ENCODE results near the gene LARGE1.

LARGE1 gene

GRCh38 chr22:33909911-33910310 is 10.4 kb downstream of the LARGE1 start:
- no peak for DNase-seq

DNA sequence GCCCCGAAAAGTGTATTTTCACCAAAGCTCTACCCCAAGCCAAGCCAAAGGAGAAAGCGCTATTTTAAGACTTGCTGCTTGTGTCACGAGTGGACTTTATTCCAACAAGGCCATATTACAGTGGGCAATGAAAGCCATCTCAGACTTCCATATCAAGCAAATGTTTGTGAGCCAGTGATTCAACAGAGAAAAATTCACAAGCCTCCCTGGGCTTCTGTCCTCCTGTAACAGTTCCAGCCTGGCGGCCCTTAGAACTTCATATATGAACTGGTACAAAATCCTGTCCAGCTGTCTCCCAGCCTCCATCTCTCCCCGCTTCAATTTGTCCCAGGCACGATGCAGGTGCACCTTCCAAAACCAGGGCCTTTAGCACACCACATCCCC is 11.2 kb downstream of the LARGE1 start:
- DNase-seq, result no peak

DNA sequence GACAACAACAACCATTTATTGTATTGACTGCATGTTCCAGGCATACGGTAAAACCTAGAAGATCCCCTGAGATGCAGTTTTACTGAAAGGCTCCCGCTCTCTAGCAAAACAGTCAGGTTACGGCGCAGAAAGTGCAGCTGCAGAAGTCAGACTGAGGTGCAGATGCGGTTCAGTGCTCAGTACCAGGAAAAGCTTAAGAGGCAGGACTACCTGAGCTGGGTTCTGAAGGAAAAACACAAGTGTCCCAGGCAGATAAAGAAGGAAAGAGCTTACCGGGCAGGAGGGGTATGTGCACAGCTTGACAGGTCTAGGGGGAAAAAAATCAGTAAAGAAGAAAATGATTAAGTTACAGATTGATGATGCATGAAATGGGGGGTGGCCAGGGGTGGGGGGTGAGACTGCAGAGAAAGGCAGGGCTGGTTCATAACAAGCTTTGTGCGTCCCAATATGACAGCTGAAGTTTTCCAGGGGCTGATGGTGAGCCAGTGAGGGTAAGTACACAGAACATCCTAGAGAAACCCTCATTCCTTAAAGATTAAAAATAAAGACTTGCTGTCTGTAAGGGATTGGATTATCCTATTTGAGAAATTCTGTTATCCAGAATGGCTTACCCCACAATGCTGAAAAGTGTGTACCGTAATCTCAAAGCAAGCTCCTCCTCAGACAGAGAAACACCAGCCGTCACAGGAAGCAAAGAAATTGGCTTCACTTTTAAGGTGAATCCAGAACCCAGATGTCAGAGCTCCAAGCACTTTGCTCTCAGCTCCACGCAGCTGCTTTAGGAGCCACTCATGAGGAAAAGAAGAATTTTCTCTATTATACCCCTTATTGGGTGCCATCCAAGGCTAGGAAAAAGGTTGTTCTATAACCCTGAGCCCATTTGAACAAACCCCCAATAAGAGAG is 11.9 kb downstream of the LARGE1 start:
- no peak for DNase-seq

- DNase-seq, result no peak
Measured at GRCh38 chr22:33906954-33907353, 13.3 kb downstream of the LARGE1 start.

DNA sequence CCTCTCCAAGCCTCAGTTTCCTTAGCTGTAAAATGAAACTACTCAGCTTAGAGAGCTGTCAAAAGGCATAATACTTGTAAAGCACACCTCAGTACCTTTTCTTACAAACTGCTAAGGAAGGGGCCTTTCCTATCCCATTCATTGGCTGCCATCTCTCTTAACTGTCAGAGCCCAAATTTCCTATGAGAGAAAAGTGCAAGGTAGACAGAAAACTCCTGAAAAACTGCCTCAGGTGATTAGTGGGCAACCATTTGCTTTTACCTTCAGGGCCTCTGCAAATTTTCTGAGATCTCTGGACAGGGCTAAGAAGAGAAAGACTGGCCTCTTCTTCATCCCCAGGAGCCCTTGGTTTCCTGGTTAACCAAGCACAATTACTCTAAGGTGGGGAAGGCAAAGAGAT is 13.8 kb downstream of the LARGE1 start:
- DNase-seq, result no peak

- no peak for DNase-seq
Measured at GRCh38 chr22:33903012-33903411, 17.3 kb downstream of the LARGE1 start.

DNA sequence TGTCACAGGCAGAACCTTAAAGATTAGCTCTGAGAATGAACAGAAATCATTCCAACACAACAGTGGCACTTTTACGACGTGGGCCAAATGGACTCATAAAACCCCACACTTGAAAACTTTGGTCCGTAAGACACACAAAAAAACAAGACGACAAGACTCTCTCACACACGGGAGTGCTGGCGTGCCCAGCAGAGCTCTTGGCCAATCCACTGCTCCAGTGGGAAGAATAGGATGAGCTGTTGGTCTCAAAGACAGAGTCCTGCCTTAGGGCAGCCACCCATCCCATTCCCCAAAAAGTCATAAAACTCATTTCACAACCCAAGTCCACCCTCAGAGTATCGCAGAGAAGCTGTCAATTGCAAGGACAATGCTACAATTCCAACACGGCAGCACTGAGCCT is 18.2 kb downstream of the LARGE1 start:
- DNase-seq, result no peak

DNA sequence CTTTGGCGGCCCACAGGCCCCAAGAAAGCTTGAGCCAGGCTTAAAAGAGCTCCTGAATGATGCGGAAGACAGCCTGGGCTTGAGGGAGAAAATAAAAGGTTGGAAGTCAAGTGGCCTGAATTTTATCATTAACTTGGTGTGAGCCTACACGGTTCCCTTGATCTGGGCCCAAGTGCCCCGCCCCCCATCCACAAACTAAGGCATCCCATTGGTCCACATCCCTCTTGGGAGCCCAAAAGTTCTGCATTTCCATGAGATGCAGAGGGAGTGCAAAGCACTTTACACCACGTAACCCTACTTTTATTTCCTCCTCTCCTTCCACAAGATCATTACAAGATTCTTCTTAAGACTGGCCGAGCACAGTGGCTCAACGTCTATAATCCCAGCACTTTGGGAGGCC is 22.2 kb downstream of the LARGE1 start:
- DNase-seq, result no peak

DNA sequence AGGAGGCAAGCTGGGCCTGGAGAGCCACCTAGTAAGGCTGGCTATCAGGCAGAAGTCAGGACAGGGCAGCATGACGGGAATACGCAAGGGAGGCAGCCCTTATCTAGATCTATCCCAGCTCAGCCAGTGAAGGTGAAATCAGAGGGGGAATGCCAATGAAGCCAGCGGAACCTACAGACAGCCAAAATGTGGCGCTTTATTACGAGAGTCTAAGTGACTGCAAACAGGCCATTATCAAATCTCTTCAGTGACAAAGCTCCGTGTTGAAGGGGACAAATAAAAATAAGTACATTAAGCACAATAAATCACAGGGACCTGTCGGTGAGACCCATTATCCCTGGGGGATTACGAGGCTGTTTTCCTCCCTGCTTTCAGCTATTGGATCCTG is 22.8 kb downstream of the LARGE1 start:
- DNase-seq, result no peak

DNA sequence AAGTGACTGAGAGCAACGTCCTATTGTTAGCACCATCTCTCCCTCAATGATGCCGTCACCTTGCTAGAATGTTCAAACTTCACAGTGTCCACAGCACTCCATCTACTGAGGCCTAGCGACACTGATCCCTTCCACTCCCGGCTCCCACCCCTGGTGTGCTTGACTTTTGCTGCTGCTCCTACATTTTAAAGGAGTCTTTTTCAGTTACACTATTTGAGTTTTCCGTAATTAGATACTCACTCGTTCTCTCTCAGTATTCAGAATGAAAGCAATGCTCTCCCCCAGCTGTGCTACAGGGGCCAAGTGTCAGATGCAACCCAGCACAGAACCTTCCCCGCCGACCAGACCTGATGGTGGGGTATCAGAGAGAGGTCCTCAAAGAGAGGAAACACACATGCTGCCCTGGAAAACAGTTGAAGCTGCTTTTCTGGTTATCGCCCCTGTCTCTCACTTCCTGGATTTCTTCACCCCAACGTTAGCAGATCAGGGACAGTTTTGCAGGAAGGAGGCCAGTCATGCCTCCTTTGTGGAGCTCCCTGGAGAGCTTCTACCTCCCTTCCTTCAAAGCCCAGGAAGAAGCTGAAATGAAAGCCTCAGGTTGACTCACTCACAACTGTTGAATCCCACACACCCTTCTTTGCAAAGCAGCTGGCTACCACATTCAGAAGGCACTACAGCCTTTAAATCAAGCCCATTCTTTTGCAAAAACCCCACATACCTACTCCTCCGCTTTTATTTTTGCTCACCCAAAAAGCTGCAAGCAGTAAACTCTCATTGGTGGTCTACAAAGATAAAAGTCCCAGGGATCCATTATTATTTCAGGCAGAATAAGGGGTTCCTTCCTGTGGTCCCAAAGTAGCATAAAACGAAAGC is 23.5 kb downstream of the LARGE1 start:
- no peak for DNase-seq

GRCh38 chr22:33896154-33896553 is 24.1 kb downstream of the LARGE1 start:
- no peak for DNase-seq

DNA sequence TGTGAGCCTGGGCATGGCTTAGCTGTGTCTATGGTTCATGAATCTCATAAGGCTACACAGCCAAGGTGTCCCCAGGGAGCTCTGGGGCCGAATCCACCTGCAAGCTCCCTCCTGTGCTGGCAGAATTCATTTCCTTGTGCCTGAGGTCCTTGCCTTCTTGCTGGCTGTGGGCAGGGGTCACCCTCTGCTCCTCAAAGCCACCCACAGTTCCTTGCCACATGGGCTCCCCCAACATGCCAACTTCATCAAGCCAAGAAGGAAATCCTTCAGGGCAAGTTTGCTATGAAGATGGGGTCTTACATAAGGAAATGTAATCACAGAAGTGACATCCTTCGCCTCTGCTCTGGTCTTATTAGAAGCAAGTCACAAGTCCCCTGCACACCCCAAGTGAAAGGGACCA is 24.8 kb downstream of the LARGE1 start:
- no peak for DNase-seq

GRCh38 chr22:33894515-33894914 is 25.8 kb downstream of the LARGE1 start:
- no peak for DNase-seq

DNA sequence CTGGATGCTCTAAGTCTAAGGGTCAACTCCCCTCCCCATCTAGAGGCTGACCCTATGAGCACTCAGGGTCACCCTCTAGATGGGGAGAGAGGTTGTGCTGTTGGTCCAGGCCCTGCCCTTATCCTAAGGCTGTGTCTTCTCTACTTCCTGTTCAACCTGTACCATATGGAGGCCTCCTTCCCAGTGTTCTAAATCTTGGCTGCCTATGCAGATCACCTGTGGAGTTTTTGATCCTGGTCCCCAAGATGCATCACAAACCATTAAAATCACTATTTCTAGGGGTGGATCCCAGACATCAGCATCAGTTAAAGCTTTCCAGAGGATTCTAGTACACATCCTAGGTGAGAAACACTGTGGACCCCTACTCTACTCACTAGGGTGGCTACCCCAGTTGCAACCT is 26.2 kb downstream of the LARGE1 start:
- DNase-seq, result no peak

GRCh38 chr22:33893512-33893911 is 26.8 kb downstream of the LARGE1 start:
- DNase-seq, result no peak

- no peak for DNase-seq
Measured at GRCh38 chr22:33891992-33892391, 28.3 kb downstream of the LARGE1 start.

- no peak for DNase-seq
Measured at GRCh38 chr22:33891455-33891854, 28.8 kb downstream of the LARGE1 start.

GRCh38 chr22:33889748-33890147 is 30.5 kb downstream of the LARGE1 start:
- no peak for DNase-seq

GRCh38 chr22:33888821-33889220 is 31.5 kb downstream of the LARGE1 start:
- no peak for DNase-seq

- no peak for DNase-seq
Measured at GRCh38 chr22:33887173-33887572, 33.1 kb downstream of the LARGE1 start.

DNA sequence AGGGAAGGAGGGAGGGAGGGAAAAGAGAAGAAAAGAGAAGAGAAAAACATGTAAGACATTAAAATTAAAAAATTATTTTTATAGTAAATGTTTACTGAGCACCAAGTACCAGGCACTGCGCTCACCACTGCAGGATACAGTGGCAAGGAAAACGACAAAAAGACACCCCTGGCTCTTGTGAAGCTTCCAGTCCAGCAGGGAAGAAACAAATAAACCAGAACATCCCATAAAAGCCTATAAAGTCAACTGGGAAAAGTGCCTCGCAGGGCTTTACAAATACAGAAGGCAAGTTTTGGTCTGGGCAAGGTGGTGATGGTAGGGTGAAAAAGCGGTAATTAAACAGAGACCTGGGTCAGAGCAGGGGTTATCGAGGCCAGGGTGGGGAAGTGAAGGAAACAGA is 33.6 kb downstream of the LARGE1 start:
- no peak for DNase-seq

DNA sequence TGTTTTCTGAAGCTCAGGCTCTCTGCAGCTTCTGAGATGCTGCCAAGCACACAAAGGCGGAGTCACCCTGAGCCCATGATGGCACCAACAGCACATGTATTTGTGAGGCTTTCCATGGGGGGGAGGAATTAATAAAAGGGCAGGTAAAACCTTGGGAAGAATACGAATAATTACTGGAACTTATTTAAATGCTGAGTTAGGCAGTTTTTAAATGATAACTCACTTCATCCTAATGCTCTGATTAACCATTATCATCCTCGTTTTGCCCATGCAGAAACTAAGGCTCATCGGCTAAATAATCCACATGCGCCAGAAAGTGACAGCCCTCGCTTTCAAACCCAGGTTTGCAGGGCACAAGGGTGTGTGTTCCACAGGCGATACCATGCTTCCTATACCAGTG is 35.4 kb downstream of the LARGE1 start:
- no peak for DNase-seq

DNA sequence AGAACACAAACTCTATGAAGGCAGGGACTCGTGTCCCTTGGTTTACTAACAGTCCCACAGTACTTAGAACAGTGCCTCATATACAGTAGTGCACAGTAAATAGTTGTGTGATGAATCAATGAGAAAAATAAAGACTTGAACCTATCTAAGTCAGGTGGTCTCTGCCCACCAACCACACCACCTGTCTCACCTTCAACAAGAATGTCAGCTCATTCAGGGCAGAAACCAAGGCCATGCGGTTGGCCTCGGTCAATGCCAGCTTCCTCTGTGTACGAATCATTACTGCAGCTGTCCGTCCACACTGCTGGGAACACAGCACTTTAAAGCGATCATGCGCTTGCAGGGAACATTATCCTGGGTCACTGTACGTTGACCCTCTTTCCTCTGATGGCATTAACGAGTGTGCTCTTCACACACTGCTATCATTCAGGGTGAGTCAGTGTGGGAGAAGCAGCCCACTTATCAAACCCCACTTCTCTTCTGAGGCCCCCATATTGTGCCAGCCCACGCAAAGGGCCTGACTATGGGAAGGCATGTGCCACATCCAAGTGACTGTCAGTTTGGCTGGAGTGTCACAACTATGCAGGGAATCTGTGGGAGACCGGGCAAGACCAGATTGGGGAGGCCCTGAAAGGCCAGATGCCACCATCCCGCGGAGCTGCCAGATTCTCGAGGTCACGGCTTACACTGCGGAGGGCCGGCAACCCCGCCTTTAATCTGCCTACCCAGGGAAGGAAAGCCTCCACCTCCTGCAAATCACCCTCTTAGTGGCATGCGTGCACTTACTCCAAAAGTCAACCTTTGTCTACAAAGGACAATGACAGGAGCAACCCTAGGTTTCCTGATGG is 36.1 kb downstream of the LARGE1 start:
- DNase-seq, result no peak

Data from NK-92 treated with Interleukin-12 subunit alpha and Interleukin-12 subunit beta, amount 100 ng/mL, for 24 hours (cell line).